Activated CD8-positive, alpha-beta memory T cell treated with anti-CD3 and anti-CD28 coated beads, Interleukin-2, amount 50 U/mL, for 24 hours (primary cell): Measurements from ENCODE around the gene GALNTL6.

Source experiments
- DNase-seq: peaks from one replicate; pipeline ENCODE4 v3.0.0-alpha.2; 2020; ENCODE audit errors: extremely low read depth

GALNTL6 gene

GRCh38 chr4:171880136-171880535 is 66.9 kb downstream of the GALNTL6 start:
- no peak for DNase-seq

- no peak for DNase-seq
These were observed 76.5 kb downstream of the GALNTL6 start for GRCh38 chr4:171889681-171890080.

GRCh38 chr4:171891038-171891437 is 77.8 kb downstream of the GALNTL6 start:
- no peak for DNase-seq

GRCh38 chr4:171896426-171896825 is 83.2 kb downstream of the GALNTL6 start:
- no peak for DNase-seq

GRCh38 chr4:171919314-171919713 is 106.1 kb downstream of the GALNTL6 start:
- DNase-seq = no peak

GRCh38 chr4:171920901-171921300 is 107.7 kb downstream of the GALNTL6 start:
- DNase-seq = no peak

GRCh38 chr4:171924746-171925376 is 111.7 kb downstream of the GALNTL6 start:
- DNase-seq = no peak

- no peak for DNase-seq
These were observed 115.1 kb downstream of the GALNTL6 start for GRCh38 chr4:171928336-171928735.

- no peak for DNase-seq
These were observed 116.3 kb downstream of the GALNTL6 start for GRCh38 chr4:171929477-171929876.

GRCh38 chr4:171929907-171930306 is 116.7 kb downstream of the GALNTL6 start:
- no peak for DNase-seq

- no peak for DNase-seq
These were observed 119.0 kb downstream of the GALNTL6 start for GRCh38 chr4:171932238-171932637.

- DNase-seq = no peak
These were observed 127.5 kb downstream of the GALNTL6 start for GRCh38 chr4:171940656-171941055.

- DNase-seq = no peak
These were observed 134.2 kb downstream of the GALNTL6 start for GRCh38 chr4:171947400-171947799.

- no peak for DNase-seq
These were observed 134.8 kb downstream of the GALNTL6 start for GRCh38 chr4:171948038-171948437.

- DNase-seq = no peak
These were observed 141.4 kb downstream of the GALNTL6 start for GRCh38 chr4:171954650-171955049.

- DNase-seq = no peak
These were observed 143.5 kb downstream of the GALNTL6 start for GRCh38 chr4:171956678-171957077.

- no peak for DNase-seq
These were observed 148.9 kb downstream of the GALNTL6 start for GRCh38 chr4:171962110-171962509.

GRCh38 chr4:171966356-171966755 is 153.2 kb downstream of the GALNTL6 start:
- DNase-seq = no peak

GRCh38 chr4:171978216-171978615 is 165.0 kb downstream of the GALNTL6 start:
- DNase-seq = no peak

GRCh38 chr4:171979461-171979860 is 166.3 kb downstream of the GALNTL6 start:
- DNase-seq = no peak

- DNase-seq = no peak
These were observed 168.0 kb downstream of the GALNTL6 start for GRCh38 chr4:171981185-171981584.

GRCh38 chr4:171983935-171984805 is 171.0 kb downstream of the GALNTL6 start:
- DNase-seq = no peak

GRCh38 chr4:171985129-171985528 is 171.9 kb downstream of the GALNTL6 start:
- no peak for DNase-seq
